CD14-positive monocyte (primary cell): ENCODE measurements around the gene DIS3L. TPM values are rescaled to one million over a fixed set of nuclear protein-coding genes. Genes with fewer than 3 reads are reported as not detected.
A peak's percentile ranks its signal among the peaks of the same experiment; 100 is the strongest.

Experiments
- DNase-seq, 3 donors: peaks; one replicate each; pipeline ENCODE4 v3.0.0-alpha.2; 2011 to 2022
- H2AFZ ChIP-seq: 2 replicates; pipeline ENCODE4 v1.6.0; 2012; ENCODE audit warnings: mild to moderate bottlenecking, low read depth, low read length, inconsistent platforms; ENCODE audit not compliant: insufficient read depth, poor library complexity, severe bottlenecking
- H3K27ac ChIP-seq, 2 donors: 1 replicate in 1 of 2; 2 replicates in 1 of 2; pipeline ENCODE4 v1.5.1; 2012 to 2013; ENCODE audit warnings: low read length in 2 of 2, control low read depth in 1 of 2, inconsistent platforms in 1 of 2, low read depth in 1 of 2, mild to moderate bottlenecking in 1 of 2
- H3K27me3 ChIP-seq, 2 donors: one replicate each; pipeline versions ENCODE4 v1.6.0 to v1.6.1; 2011 to 2013; ENCODE audit warnings: low read length in 2 of 2; ENCODE audit not compliant: control insufficient read depth in 2 of 2, insufficient read depth in 2 of 2
- H3K36me3 ChIP-seq, 2 donors: replicated peaks in 1 of 2; 1 replicate in 1 of 2; 2 replicates in 1 of 2; pipeline versions ENCODE4 v1.5.1 to v1.6.1; 2012 to 2013; ENCODE audit warnings: low read length in 2 of 2, control low read depth in 1 of 2, inconsistent platforms in 1 of 2, mild to moderate bottlenecking in 1 of 2; ENCODE audit not compliant: insufficient read depth in 2 of 2, control insufficient read depth in 1 of 2
- H3K4me1 ChIP-seq, 2 donors: 1 replicate in 1 of 2; 2 replicates in 1 of 2; pipeline versions ENCODE4 v1.5.1 to v1.6.1; 2012 to 2013; ENCODE audit warnings: low read length in 2 of 2, control low read depth in 1 of 2, inconsistent platforms in 1 of 2, mild to moderate bottlenecking in 1 of 2, moderate library complexity in 1 of 2; ENCODE audit not compliant: insufficient read depth in 2 of 2, control insufficient read depth in 1 of 2
- H3K4me2 ChIP-seq: replicated peaks from 2 replicates; pipeline ENCODE3; 2012; ENCODE audit warnings: low read length, moderate library complexity, mild to moderate bottlenecking; ENCODE audit not compliant: poor library complexity, severe bottlenecking; ENCODE audit errors: extremely low read depth
- H3K4me3 ChIP-seq, 3 experiments: fragments of 200-600 bp in 1 of 3; sonication (generic) in 1 of 3; replicated peaks in 1 of 3; 1 replicate in 2 of 3; 2 replicates in 1 of 3; pipeline ENCODE4 v1.5.1; 2011 to 2013; ENCODE audit warnings: low read length in 3 of 3, mild to moderate bottlenecking in 3 of 3, control low read depth in 2 of 3, low read depth in 2 of 3, inconsistent platforms in 1 of 3, moderate library complexity in 1 of 3
- H3K79me2 ChIP-seq: 2 replicates; pipeline ENCODE4 v1.6.0; 2012; ENCODE audit warnings: mild to moderate bottlenecking, control low read depth, inconsistent platforms, low read length, moderate library complexity; ENCODE audit not compliant: insufficient read depth
- H3K9ac ChIP-seq: 2 replicates; pipeline ENCODE4 v1.6.0; 2017; ENCODE audit warnings: low read length, mild to moderate bottlenecking; ENCODE audit not compliant: insufficient read depth, poor library complexity, severe bottlenecking
- H3K9me3 ChIP-seq, 2 donors: replicated peaks in 1 of 2; 1 replicate in 1 of 2; 2 replicates in 1 of 2; pipeline versions ENCODE4 v1.5.1 to v1.6.1; 2012 to 2013; ENCODE audit warnings: low read length in 2 of 2, control low read depth in 1 of 2; ENCODE audit not compliant: control insufficient read depth in 1 of 2, insufficient read depth in 1 of 2
- H4K20me1 ChIP-seq: 2 replicates; pipeline ENCODE4 v1.6.0; 2012; ENCODE audit warnings: mild to moderate bottlenecking, low read length, control low read depth, moderate library complexity; ENCODE audit not compliant: insufficient read depth
- H3K27ac Mint-ChIP-seq, 7 donors: one replicate each; pipeline ENCODE4 v1.8.0; 2020; ENCODE audit warnings: mild to moderate bottlenecking in 7 of 7, mixed read lengths in 7 of 7, moderate library complexity in 6 of 7, inconsistent platforms in 2 of 7
- H3K27me3 Mint-ChIP-seq, 3 donors: one replicate each; pipeline ENCODE4 v1.8.0; 2021 to 2022; ENCODE audit warnings: low read depth in 3 of 3, mild to moderate bottlenecking in 3 of 3, mixed read lengths in 3 of 3, moderate library complexity in 3 of 3, inconsistent platforms in 1 of 3
- H3K36me3 Mint-ChIP-seq, 2 donors: one replicate each; pipeline ENCODE4 v1.8.0; 2020; ENCODE audit warnings: mixed read lengths in 2 of 2, inconsistent platforms in 1 of 2, mild to moderate bottlenecking in 1 of 2
- H3K4me1 Mint-ChIP-seq: one replicate; pipeline ENCODE4 v1.8.0; 2020; ENCODE audit warnings: mild to moderate bottlenecking, mixed read lengths
- H3K4me3 Mint-ChIP-seq, 2 donors: one replicate each; pipeline ENCODE4 v1.8.0; 2020; ENCODE audit warnings: mild to moderate bottlenecking in 2 of 2, mixed read lengths in 2 of 2, moderate library complexity in 1 of 2
- H3K9me3 Mint-ChIP-seq, 7 donors: one replicate each; pipeline ENCODE4 v1.8.0; 2020 to 2022; ENCODE audit warnings: mixed read lengths in 7 of 7, mild to moderate bottlenecking in 6 of 7, moderate library complexity in 6 of 7, inconsistent platforms in 2 of 7
- CTCF ChIP-seq: fragments of 200-600 bp; IDR thresholded peaks from one replicate; pipeline ENCODE4 v1.8.0; 2022; ENCODE audit warnings: antibody characterized with exemption, mild to moderate bottlenecking
- WGBS: methylation state at CpG from one replicate; pipeline ENCODE4 v1.1.5; 2013; ENCODE audit warnings: missing lambda C conversion rate; ENCODE audit not compliant: insufficient coverage; 5-methylcytosine and 5-hydroxymethylcytosine counted together
- intact Hi-C, 2 donors: fragments of 100-400 bp; cut with micrococcal nuclease; formaldehyde crosslinking; loops; one replicate each; pipeline versions ENCODE4 v1.15.0 to v1.15.1; 2023
- polyA plus RNA-seq, 3 donors: library from polyadenylated mRNA; depleted of rRNA in 1 of 3; unstranded in 2 of 3; stranded (reverse) in 1 of 3; fragments of 300-500 nt in 2 of 3; fragments of >200 nt in 1 of 3; fragmentation: Illumina TruSeq in 2 of 3; gene quantifications; 1 replicate in 2 of 3; 2 replicates in 1 of 3; pipeline ENCODE4 v1.2.3, GENCODE V29; 2012 to 2021

The DIS3L gene
- polyA plus RNA-seq, 3 donors = 13.2 to 17.0 (median 13.6) TPM

- TF ChIP-seq CTCF = no peak
- H3K27me3 Mint-ChIP-seq = peaks cover 0 to 2% (median 0%) of the 10 kb centered on the region in 3 donors
- 100% methylated on average over 1 of the region's 1 CpG for WGBS
- H3K36me3 Mint-ChIP-seq = no peaks in the 10 kb centered on the region
- intact Hi-C loops = no loop called here
- H3K4me1 Mint-ChIP-seq = peaks cover 12% of the 10 kb centered on the region
- Histone ChIP-seq H3K36me3 (no peaks in the 10 kb centered on the region), H3K4me3 (no peak overlapping the region), H2AFZ (no peak overlapping the region), H3K9ac (peak overlapping the region; percentile 8), H4K20me1 (no peaks in the 10 kb centered on the region), H3K4me2 (no peak overlapping the region), H3K9me3 (no peaks in the 10 kb centered on the region), H3K27ac (peak overlapping the region in 1 of 2 donors; percentile 73), H3K27me3 (no peaks in the 10 kb centered on the region), H3K79me2 (no peaks in the 10 kb centered on the region), H3K4me1 (peaks cover 14 to 15% of the 10 kb centered on the region in 2 donors)
- no peak overlapping the region for H3K4me3 Mint-ChIP-seq
- peak overlapping the region in 5 of 7 donors; percentile 30 to 80 (median 57) for H3K27ac Mint-ChIP-seq
- no peak for DNase-seq
- no peaks in the 10 kb centered on the region for H3K9me3 Mint-ChIP-seq
Observed at GRCh38 chr15:66362776-66363175, 69.4 kb downstream of the DIS3L start.

- Histone ChIP-seq H3K27me3 (no peaks in the 10 kb centered on the region), H3K4me1 (peaks cover 19 to 25% of the 10 kb centered on the region in 2 donors), H3K27ac (no peak overlapping the region), H3K4me2 (no peak overlapping the region), H4K20me1 (no peaks in the 10 kb centered on the region), H3K36me3 (no peaks in the 10 kb centered on the region), H3K9ac (no peak overlapping the region), H2AFZ (no peak overlapping the region), H3K79me2 (no peaks in the 10 kb centered on the region), H3K9me3 (no peaks in the 10 kb centered on the region), H3K4me3 (no peak overlapping the region)
- Mint-ChIP-seq H3K27me3 (peaks cover 0 to 2% (median 0%) of the 10 kb centered on the region in 3 donors), H3K4me1 (peaks cover 19% of the 10 kb centered on the region), H3K27ac (no peak overlapping the region), H3K9me3 (no peaks in the 10 kb centered on the region), H3K36me3 (no peaks in the 10 kb centered on the region), H3K4me3 (no peak overlapping the region)
- intact Hi-C loops = no loop called here
- DNase-seq = no peak
- 100% methylated on average over 1 of the region's 3 CpGs for WGBS
- TF ChIP-seq CTCF = no peak
Observed at GRCh38 chr15:66364944-66365528, 71.7 kb downstream of the DIS3L start.
